Epithelial cell of proximal tubule (primary cell): ENCODE measurements around the gene CD93. TPM values are rescaled to one million over a fixed set of nuclear protein-coding genes. Genes with fewer than 3 reads are reported as not detected.
A peak's percentile ranks its signal among the peaks of the same experiment; 100 is the strongest.

Experiments
- DNase-seq: peaks from one replicate; pipeline ENCODE4 v3.0.0-alpha.2; 2011; ENCODE audit warnings: low read depth
- H3K4me3 ChIP-seq: 2 replicates; pipeline ENCODE4 v1.5.1; 2011; ENCODE audit warnings: low read depth, mild to moderate bottlenecking, low read length
- CTCF ChIP-seq: conservative IDR thresholded peaks from 2 replicates; pipeline ENCODE4 v1.5.1; 2012; ENCODE audit warnings: low read depth, mild to moderate bottlenecking, low read length
- total RNA-seq: library from RNA; depleted of rRNA; stranded (reverse); fragments of >200 nt; gene quantifications from 2 replicates; pipeline ENCODE4 v1.2.3, GENCODE V29; 2015

Gene CD93
- total RNA-seq, 1 donor from 2014 or later: 0.06 TPM

- peak; percentile 52 for TF ChIP-seq CTCF
- DNase-seq: no peak
- H3K4me3 ChIP-seq: no peak overlapping the region
Measured at GRCh38 chr20:23061734-23062561, 24.2 kb downstream of the CD93 start.

- TF ChIP-seq CTCF: no peak
- no peak overlapping the region for H3K4me3 ChIP-seq
- DNase-seq: no peak
Measured at GRCh38 chr20:23061262-23061661, 24.9 kb downstream of the CD93 start.

- no peak overlapping the region for H3K4me3 ChIP-seq
- TF ChIP-seq CTCF: no peak
Measured at GRCh38 chr20:23060629-23061028, 25.5 kb downstream of the CD93 start.

GRCh38 chr20:23059846-23060245 lies 26.3 kb downstream of the CD93 start:
- no peak for DNase-seq
- H3K4me3 ChIP-seq: no peak overlapping the region
- TF ChIP-seq CTCF: no peak

More at GRCh38 chr20:23060629-23061028, 25.5 kb downstream of the CD93 start:
- no peak for DNase-seq

- no peak for DNase-seq
- no peak for TF ChIP-seq CTCF
- H3K4me3 ChIP-seq: no peak overlapping the region
Measured at GRCh38 chr20:23059001-23059400, 27.1 kb downstream of the CD93 start.

GRCh38 chr20:23058240-23058639 lies 27.9 kb downstream of the CD93 start:
- no peak for DNase-seq
- H3K4me3 ChIP-seq: no peak overlapping the region
- peak; percentile 51 for TF ChIP-seq CTCF

- DNase-seq: no peak
- no peak for TF ChIP-seq CTCF
- no peak overlapping the region for H3K4me3 ChIP-seq
Measured at GRCh38 chr20:23052904-23053303, 33.2 kb downstream of the CD93 start.
